Measurements from ENCODE around the gene BCOR.

GRCh38 chrX:40091691-40092421 is 5.9 kb downstream of the BCOR start:
- TF ChIP-seq CTCF (IDR thresholded peaks at IDR 0.05) (no peak), POLR2A (IDR thresholded peaks at IDR 0.05) (no peak)

All from heart left ventricle (tissue), 13 donors.